Panc1 (cell line): Measurements from ENCODE around the gene PSMA7. TPM values are rescaled to one million over a fixed set of nuclear protein-coding genes. Genes with fewer than 3 reads are reported as not detected.

Source experiments
- ATAC-seq: fragments of 200-7000 bp; cut with Tn5 transposase; 2 replicates; pipeline ENCODE4 v1.9.1; 2020; ENCODE audit warnings: mild to moderate bottlenecking, moderate library complexity
- BruUV-seq: library from RNA; stranded (reverse); fragments of 400-500 nt; replicated peaks from 2 replicates; lab custom pipeline; 2021; lab: Mats Ljungman, UMichigan
- CTCF ChIA-PET: fragments of 300-600 bp; sonication (Branson Sonifier 250); formaldehyde crosslinking; loops from one replicate; lab custom pipeline; 2022; ENCODE audit warnings: antibody characterized with exemption; lab: Charles Lee
- POLR2A ChIA-PET: fragments of 300-600 bp; sonication (Branson Sonifier 250); formaldehyde crosslinking; loops from one replicate; lab custom pipeline; 2022; ENCODE audit warnings: antibody characterized with exemption; lab: Charles Lee
- DNase-seq: peaks from one replicate; pipeline ENCODE4 v3.0.0-alpha.2; 2010; ENCODE audit warnings: low read depth, low spot score
- H3K27ac ChIP-seq: 2 replicates; pipeline ENCODE4 v1.5.1; 2011; ENCODE audit warnings: mild to moderate bottlenecking, low read length, inconsistent platforms
- H3K27me3 ChIP-seq: fragments of 200-500 bp; sonication (Bioruptor generic); 2 replicates; pipeline ENCODE4 v1.6.0; 2014; ENCODE audit warnings: low read length, inconsistent platforms; ENCODE audit not compliant: control insufficient read depth, insufficient read depth
- H3K36me3 ChIP-seq: fragments of 200-500 bp; sonication (Bioruptor generic); 2 replicates; pipeline ENCODE4 v1.5.1; 2014; ENCODE audit warnings: inconsistent platforms, mild to moderate bottlenecking, low read length, moderate library complexity; ENCODE audit not compliant: control insufficient read depth, insufficient read depth
- H3K4me1 ChIP-seq: 2 replicates; pipeline ENCODE4 v1.5.1; 2011; ENCODE audit warnings: inconsistent platforms, mild to moderate bottlenecking, low read length, moderate library complexity; ENCODE audit not compliant: control insufficient read depth, insufficient read depth
- H3K4me3 ChIP-seq, 2 experiments: 2 replicates each; pipeline ENCODE4 v1.5.1; 2011 to 2012; ENCODE audit warnings: low read depth in 2 of 2, low read length in 2 of 2, mild to moderate bottlenecking in 2 of 2, inconsistent platforms in 1 of 2, moderate library complexity in 1 of 2
- H3K9me3 ChIP-seq: fragments of 200-500 bp; sonication (Bioruptor generic); 2 replicates; pipeline ENCODE4 v1.5.1; 2014; ENCODE audit warnings: low read depth, mild to moderate bottlenecking, inconsistent platforms, low read length, moderate library complexity; ENCODE audit not compliant: control insufficient read depth, insufficient read depth
- CTCF ChIP-seq: fragments of 450-650 bp; IDR thresholded peaks from 2 replicates; pipeline ENCODE4 v1.5.1; 2017; ENCODE audit warnings: mild to moderate bottlenecking
- POLR2AphosphoS5 ChIP-seq: IDR thresholded peaks from 2 replicates; pipeline ENCODE4 v1.6.1; 2012; ENCODE audit warnings: mild to moderate bottlenecking, low read depth, low read length, moderate library complexity
- REST ChIP-seq, 2 experiments: IDR thresholded peaks; 2 replicates each; pipeline ENCODE4 v1.6.1; 2011 to 2012; ENCODE audit warnings: low read depth in 2 of 2, control low read depth in 1 of 2, low read length in 1 of 2, mild to moderate bottlenecking in 1 of 2, moderate library complexity in 1 of 2; ENCODE audit not compliant: insufficient read depth in 1 of 2
- SIN3A ChIP-seq: IDR thresholded peaks from 2 replicates; pipeline ENCODE4 v1.6.1; 2012; ENCODE audit warnings: low read depth, mild to moderate bottlenecking, low read length, moderate library complexity, borderline replicate concordance; ENCODE audit not compliant: insufficient read depth
- TCF7L2 ChIP-seq: IDR thresholded peaks from 2 replicates; pipeline ENCODE4 v1.6.1; 2011; ENCODE audit warnings: mild to moderate bottlenecking, low read depth, low read length, inconsistent platforms
- in situ Hi-C: cut with HindIII; loops from 2 replicates; pipeline ENCODE4 v1.10.0; 2016; ENCODE audit warnings: low sequenced_read_pairs, low pct_unique_long_range_greater_than_20kb
- intact Hi-C: fragments of 100-400 bp; cut with micrococcal nuclease; formaldehyde crosslinking; loops from one replicate; pipeline ENCODE4 v1.10.0; 2022; ENCODE audit not compliant: unreplicated experiment
- total RNA-seq: library from RNA; stranded (reverse); gene quantifications from one replicate; pipeline ENCODE4 v1.2.1, GENCODE V29; 2021; ENCODE audit not compliant: unreplicated experiment

The PSMA7 gene
- total RNA-seq, 1 experiment from 2014 or later, result 402 TPM

GRCh38 chr20:62174870-62175624 is 31.9 kb upstream of the PSMA7 start:
- no peak for ATAC-seq
- no peaks in the 10 kb centered on the region for H3K9me3 ChIP-seq
- in situ Hi-C loops (no loop called here), intact Hi-C loops (no loop called here)
- TF ChIP-seq CTCF (no peak), SIN3A (no peak), TCF7L2 (no peak), POLR2AphosphoS5 (no peak), REST (IDR thresholded peaks at IDR 0.05; ENCODE audit: insufficient read depth in 1 of 2, low read depth in 2 of 2, low read length in 1 of 2) (no peak)
- no peak overlapping the region for H3K4me3 ChIP-seq
- DNase-seq, result no peak
- no peaks in the 10 kb centered on the region for H3K4me1 ChIP-seq
- H3K27ac ChIP-seq, result no peak overlapping the region
- POLR2A ChIA-PET, result interaction anchor here (0.5 kb wide), 1 partner anchor 12 kb away, joined by 3 read pairs; no protein-coding TSS in a partner anchor
- BruUV-seq, result no TSS peak
- H3K36me3 ChIP-seq, result peaks cover 3% of the 10 kb centered on the region; the same call in 1 of the 2 replicates
- no peaks in the 10 kb centered on the region for H3K27me3 ChIP-seq
- CTCF ChIA-PET, result no interaction called here

- Histone ChIP-seq H3K4me1 (no peaks in the 10 kb centered on the region), H3K36me3 (no peaks in the 10 kb centered on the region), H3K27me3 (no peaks in the 10 kb centered on the region), H3K27ac (no peak overlapping the region), H3K9me3 (no peaks in the 10 kb centered on the region), H3K4me3 (no peak overlapping the region)
- no peak for TF ChIP-seq TCF7L2
- no peak for TF ChIP-seq REST (IDR thresholded peaks at IDR 0.05; ENCODE audit: insufficient read depth in 1 of 2, low read depth in 2 of 2, low read length in 1 of 2)
- no peak for TF ChIP-seq CTCF
- TF ChIP-seq SIN3A, result no peak
- no TSS peak for BruUV-seq
- ChIA-PET POLR2A (no interaction called here), CTCF (no interaction called here)
- intact Hi-C loops (no loop called here), in situ Hi-C loops (no loop called here)
- no peak for DNase-seq
- no peak for ATAC-seq
These were observed 31.0 kb upstream of the PSMA7 start for GRCh38 chr20:62174021-62174804.
